Activated naive CD8-positive, alpha-beta T cell treated with anti-CD3 and anti-CD28 coated beads, Interleukin-2, amount 10 ng/mL, durations not matched to agents 7 days and 5 days (primary cell): ENCODE measurements around the gene HELZ. TPM values are rescaled to one million over a fixed set of nuclear protein-coding genes. Genes with fewer than 3 reads are reported as not detected.

Experiments
- ATAC-seq: fragments of 150-1000 bp; cut with Tn5 transposase; one replicate; pipeline ENCODE4 v1.10.0; 2021; ENCODE audit warnings: low read depth, moderate library complexity
- POLR2A ChIA-PET: fragments of 350-600 bp; sonication (Branson Sonifier 250); formaldehyde crosslinking; loops from one replicate; lab custom pipeline; 2021; ENCODE audit warnings: antibody characterized with exemption; lab: Charles Lee
- DNase-seq: peaks from one replicate; pipeline ENCODE4 v3.0.0; 2021
- H3K27ac Mint-ChIP-seq: one replicate; pipeline ENCODE4 v1.8.0; 2022; ENCODE audit warnings: mild to moderate bottlenecking, mixed read lengths
- H3K27me3 Mint-ChIP-seq: one replicate; pipeline ENCODE4 v1.8.0; 2022; ENCODE audit warnings: mild to moderate bottlenecking, moderate library complexity, mixed read lengths
- H3K36me3 Mint-ChIP-seq: one replicate; pipeline ENCODE4 v1.8.0; 2021; ENCODE audit warnings: mild to moderate bottlenecking, mixed read lengths
- H3K4me1 Mint-ChIP-seq: one replicate; pipeline ENCODE4 v1.8.0; 2021; ENCODE audit warnings: mixed read lengths
- H3K4me3 Mint-ChIP-seq: one replicate; pipeline ENCODE4 v1.8.0; 2022; ENCODE audit warnings: mild to moderate bottlenecking, moderate library complexity, mixed read lengths
- H3K9me3 Mint-ChIP-seq: one replicate; pipeline ENCODE4 v1.8.0; 2021; ENCODE audit warnings: mixed read lengths
- total RNA-seq, 2 experiments: library from RNA; stranded (reverse); gene quantifications; one replicate each; pipeline ENCODE4 v1.2.3, GENCODE V29; 2021

Gene HELZ
- total RNA-seq, 2 experiments from 2014 or later, result 84.8 to 86.2 TPM

DNA sequence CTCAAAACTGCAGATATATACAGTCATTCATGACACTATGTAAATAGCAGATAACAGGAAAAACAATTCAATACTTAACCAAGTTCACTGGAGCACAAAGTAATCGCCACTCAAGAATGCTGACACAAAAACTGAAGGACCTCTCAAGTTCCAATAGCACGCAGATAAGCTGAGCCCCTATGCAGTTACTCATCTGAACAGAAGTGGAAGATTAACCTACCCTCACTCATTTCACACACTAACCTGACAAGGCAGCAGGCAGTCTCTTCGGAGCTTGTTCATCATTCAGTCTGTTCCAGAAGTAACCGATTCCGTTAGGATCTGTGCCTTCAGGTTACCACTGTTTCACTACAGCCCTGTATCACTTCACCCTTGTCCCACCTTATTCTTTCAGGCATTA, 6.0 kb downstream of the HELZ start:
- Mint-ChIP-seq H3K27ac (no peak overlapping the region), H3K27me3 (no peaks in the 10 kb centered on the region), H3K36me3 (peaks cover 35% of the 10 kb centered on the region), H3K4me1 (peaks cover 33% of the 10 kb centered on the region), H3K4me3 (no peak overlapping the region), H3K9me3 (no peaks in the 10 kb centered on the region)
- DNase-seq (no peak), ATAC-seq (no peak)
- POLR2A ChIA-PET, result interaction anchor here (0.6 kb wide), 1 partner anchor 143 kb away, joined by 4 read pairs; no protein-coding TSS in a partner anchor

- POLR2A ChIA-PET, result no interaction called here
- H3K27ac Mint-ChIP-seq, result no peak overlapping the region
- H3K27me3 Mint-ChIP-seq, result no peaks in the 10 kb centered on the region
- ATAC-seq (no peak), DNase-seq (no peak)
- peaks cover 13% of the 10 kb centered on the region for H3K4me1 Mint-ChIP-seq
- H3K4me3 Mint-ChIP-seq, result no peak overlapping the region
- H3K9me3 Mint-ChIP-seq, result no peaks in the 10 kb centered on the region
- H3K36me3 Mint-ChIP-seq, result peaks cover 50% of the 10 kb centered on the region
Measured at GRCh38 chr17:67232441-67232840, 12.6 kb downstream of the HELZ start.

- no peak for ATAC-seq
- no peak overlapping the region for H3K4me3 Mint-ChIP-seq
- H3K36me3 Mint-ChIP-seq, result peaks cover 53% of the 10 kb centered on the region
- peaks cover 14% of the 10 kb centered on the region for H3K4me1 Mint-ChIP-seq
- no peak overlapping the region for H3K27ac Mint-ChIP-seq
- POLR2A ChIA-PET, result no interaction called here
- no peaks in the 10 kb centered on the region for H3K27me3 Mint-ChIP-seq
- H3K9me3 Mint-ChIP-seq, result no peaks in the 10 kb centered on the region
- no peak for DNase-seq
Measured at GRCh38 chr17:67229109-67229955, 15.7 kb downstream of the HELZ start.

- DNase-seq, result no peak
- Mint-ChIP-seq H3K27me3 (no peaks in the 10 kb centered on the region), H3K4me1 (peaks cover 18% of the 10 kb centered on the region), H3K36me3 (peaks cover 53% of the 10 kb centered on the region), H3K9me3 (no peaks in the 10 kb centered on the region), H3K27ac (no peak overlapping the region), H3K4me3 (no peak overlapping the region)
- POLR2A ChIA-PET, result no interaction called here
- ATAC-seq, result no peak
Measured at GRCh38 chr17:67227488-67227887, 17.5 kb downstream of the HELZ start.

DNA sequence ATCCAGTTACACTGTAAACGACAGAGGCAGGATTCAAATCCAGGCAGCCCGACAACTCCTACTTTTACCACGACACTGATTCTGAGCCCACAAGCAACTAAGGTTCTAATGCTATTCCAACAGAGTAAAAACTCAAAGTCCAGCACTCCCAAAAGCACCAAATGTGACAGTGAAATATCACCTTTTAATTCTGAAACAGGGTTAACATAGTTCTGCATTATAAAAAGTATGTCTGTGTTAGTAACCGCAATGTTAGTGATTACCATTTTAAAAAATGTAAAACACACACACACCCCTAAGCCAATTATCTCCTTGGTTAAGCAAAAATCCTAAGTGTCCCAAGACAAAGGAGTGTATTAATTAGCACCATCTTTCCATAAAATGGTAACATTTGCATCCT, 19.7 kb downstream of the HELZ start:
- Mint-ChIP-seq H3K9me3 (no peaks in the 10 kb centered on the region), H3K36me3 (peaks cover 44% of the 10 kb centered on the region), H3K27me3 (no peaks in the 10 kb centered on the region), H3K27ac (no peak overlapping the region), H3K4me3 (no peak overlapping the region), H3K4me1 (peaks cover 23% of the 10 kb centered on the region)
- ATAC-seq (no peak), DNase-seq (no peak)
- POLR2A ChIA-PET, result no interaction called here

DNA sequence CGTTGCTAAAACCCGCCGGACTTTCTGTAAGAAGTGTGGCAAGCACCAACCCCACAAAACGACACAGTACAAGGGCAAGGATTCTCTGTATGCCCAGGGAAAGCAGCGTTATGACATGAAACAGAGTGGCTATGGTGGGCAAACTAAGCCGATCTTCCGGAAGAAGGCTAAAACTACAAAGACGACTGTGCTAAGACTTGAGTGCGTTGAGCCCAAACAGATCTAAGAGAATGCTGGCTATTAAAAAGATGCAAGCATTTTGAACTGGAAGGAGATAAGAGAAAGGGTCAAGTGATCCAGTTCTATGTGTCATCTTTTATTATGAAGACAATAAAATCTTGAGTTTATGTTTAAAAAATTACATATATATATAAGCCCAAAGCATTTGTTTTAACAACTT, 20.3 kb downstream of the HELZ start:
- no peaks in the 10 kb centered on the region for H3K27me3 Mint-ChIP-seq
- H3K4me3 Mint-ChIP-seq, result no peak overlapping the region
- ATAC-seq (no peak), DNase-seq (no peak)
- no peaks in the 10 kb centered on the region for H3K9me3 Mint-ChIP-seq
- POLR2A ChIA-PET, result no interaction called here
- H3K36me3 Mint-ChIP-seq, result peaks cover 47% of the 10 kb centered on the region
- H3K27ac Mint-ChIP-seq, result no peak overlapping the region
- peaks cover 25% of the 10 kb centered on the region for H3K4me1 Mint-ChIP-seq

DNA sequence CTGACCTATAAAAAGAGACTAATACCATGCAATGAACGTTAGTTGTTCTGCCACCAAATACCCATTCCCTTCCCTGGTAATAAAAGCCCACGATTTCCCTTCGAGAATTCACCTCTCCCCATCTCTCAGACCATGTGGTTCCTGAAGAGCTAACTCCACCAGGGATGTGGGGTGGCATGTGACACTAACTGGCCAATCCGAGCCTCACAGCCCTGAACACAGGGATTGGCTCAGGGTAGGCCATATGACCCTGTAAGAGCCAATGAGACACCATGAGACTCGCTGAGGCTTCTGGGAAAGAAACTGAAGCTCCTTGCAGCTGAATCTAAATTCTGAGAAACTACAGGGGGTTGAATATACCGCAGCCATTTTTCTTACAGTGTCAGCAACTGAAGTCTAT, 21.1 kb downstream of the HELZ start:
- Mint-ChIP-seq H3K27me3 (no peaks in the 10 kb centered on the region), H3K9me3 (no peaks in the 10 kb centered on the region), H3K27ac (peak overlapping the region; percentile 2), H3K36me3 (peaks cover 40% of the 10 kb centered on the region), H3K4me3 (no peak overlapping the region), H3K4me1 (peaks cover 24% of the 10 kb centered on the region)
- POLR2A ChIA-PET, result interaction anchor here (0.5 to 0.6 kb wide), 2 partner anchors 35 to 493 kb away, joined by 3 to 4 read pairs; no protein-coding TSS in a partner anchor
- ATAC-seq, result peak; percentile 45
- no peak for DNase-seq

- peaks cover 33% of the 10 kb centered on the region for H3K36me3 Mint-ChIP-seq
Measured at GRCh38 chr17:67221062-67221998, 23.7 kb downstream of the HELZ start.

DNA sequence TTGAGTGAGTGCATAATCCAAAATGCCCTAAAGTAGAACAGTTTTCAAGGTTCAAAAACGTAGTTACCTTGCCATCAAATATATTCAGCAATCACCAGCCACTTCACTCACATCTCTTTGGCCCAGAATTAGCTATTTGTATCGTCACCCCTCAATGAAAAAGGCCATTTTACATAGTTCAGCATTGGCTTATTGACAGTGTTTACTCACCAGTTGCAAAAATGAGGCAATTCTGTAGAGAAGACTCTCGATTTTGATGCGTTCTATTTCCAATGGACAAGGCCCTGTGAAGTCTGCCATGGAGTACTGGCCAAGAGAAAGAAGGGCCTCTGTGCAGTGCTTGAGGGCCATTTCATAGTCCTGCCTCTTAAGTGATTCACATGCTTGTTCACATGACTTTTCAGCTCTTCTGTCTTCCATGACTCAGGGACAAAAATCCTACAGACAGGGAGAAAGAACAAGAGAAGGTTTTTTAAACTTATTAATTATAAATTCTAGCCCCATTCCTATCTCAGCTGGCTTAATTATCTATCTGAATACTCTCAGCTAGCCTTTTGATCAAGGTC, 26.5 kb downstream of the HELZ start:
- DNase-seq (no peak), ATAC-seq (no peak)
- Mint-ChIP-seq H3K9me3 (no peaks in the 10 kb centered on the region), H3K36me3 (peaks cover 21% of the 10 kb centered on the region), H3K4me1 (peaks cover 10% of the 10 kb centered on the region), H3K27me3 (no peaks in the 10 kb centered on the region), H3K4me3 (no peak overlapping the region), H3K27ac (no peak overlapping the region)
- POLR2A ChIA-PET, result no interaction called here

More at GRCh38 chr17:67221062-67221998, 23.7 kb downstream of the HELZ start:
- Mint-ChIP-seq H3K27ac (no peak overlapping the region), H3K4me3 (no peak overlapping the region), H3K4me1 (peaks cover 19% of the 10 kb centered on the region), H3K27me3 (no peaks in the 10 kb centered on the region), H3K9me3 (no peaks in the 10 kb centered on the region)
- no peak for ATAC-seq
- no peak for DNase-seq
- POLR2A ChIA-PET, result no interaction called here

GRCh38 chr17:67217446-67217845, 27.6 kb downstream of the HELZ start:
- Mint-ChIP-seq H3K27ac (no peak overlapping the region), H3K27me3 (no peaks in the 10 kb centered on the region), H3K9me3 (no peaks in the 10 kb centered on the region), H3K4me3 (no peak overlapping the region), H3K36me3 (peaks cover 27% of the 10 kb centered on the region), H3K4me1 (peaks cover 10% of the 10 kb centered on the region)
- POLR2A ChIA-PET, result no interaction called here
- DNase-seq (no peak), ATAC-seq (no peak)

- POLR2A ChIA-PET, result no interaction called here
- no peak for ATAC-seq
- Mint-ChIP-seq H3K27me3 (no peaks in the 10 kb centered on the region), H3K4me3 (no peak overlapping the region), H3K4me1 (peaks cover 10% of the 10 kb centered on the region), H3K36me3 (peaks cover 29% of the 10 kb centered on the region), H3K27ac (no peak overlapping the region), H3K9me3 (no peaks in the 10 kb centered on the region)
- DNase-seq, result no peak
Measured at GRCh38 chr17:67216578-67217320, 28.2 kb downstream of the HELZ start.

- POLR2A ChIA-PET, result no interaction called here
- no peak overlapping the region for H3K27ac Mint-ChIP-seq
- H3K27me3 Mint-ChIP-seq, result no peaks in the 10 kb centered on the region
- H3K4me3 Mint-ChIP-seq, result no peak overlapping the region
- DNase-seq (no peak), ATAC-seq (no peak)
- no peaks in the 10 kb centered on the region for H3K9me3 Mint-ChIP-seq
- peaks cover 31% of the 10 kb centered on the region for H3K36me3 Mint-ChIP-seq
- peaks cover 6% of the 10 kb centered on the region for H3K4me1 Mint-ChIP-seq
Measured at GRCh38 chr17:67215991-67216421, 29.0 kb downstream of the HELZ start.
